SK-N-SH (cell line): ENCODE results near the gene AHCYL2. TPM values are rescaled to one million over a fixed set of nuclear protein-coding genes. Genes with fewer than 3 reads are reported as not detected.
A peak's percentile ranks its signal among the peaks of the same experiment; 100 is the strongest.
"Not testable (repeated sequence)": the region's sequence is repeated elsewhere in the genome, so short reads cannot be mapped to it uniquely, and the experiment has no call there.

ENCODE experiments used
- CTCF ChIA-PET: fragments of 300-600, 350-600 bp; formaldehyde crosslinking; extraction: SDS; loops from one replicate; lab custom pipeline; 2021; lab: Yijun Ruan, JAX
- POLR2A ChIA-PET: fragments of 350-600 bp; sonication (Branson Sonifier 250); formaldehyde crosslinking; extraction: SDS; loops from one replicate; lab custom pipeline; 2020; ENCODE audit warnings: antibody characterized with exemption, inconsistent platforms; lab: Yijun Ruan, JAX
- DNase-seq: peaks from one replicate; pipeline ENCODE4 v3.0.0; 2012
- H2AFZ ChIP-seq: fragments of 200-600 bp; sonication (generic); 2 replicates; pipeline ENCODE4 v1.8.1; 2016; ENCODE audit warnings: antibody characterized with exemption, mild to moderate bottlenecking, low read depth
- H3F3A ChIP-seq: fragments of 200-600 bp; sonication (generic); replicated peaks from 2 replicates; pipeline ENCODE3; 2016; ENCODE audit warnings: antibody characterized with exemption, mild to moderate bottlenecking; ENCODE audit not compliant: insufficient read depth
- H3K27ac ChIP-seq, 2 experiments: fragments of 200-500 bp in 1 of 2; fragments of 200-600 bp in 1 of 2; sonication (Bioruptor generic) in 1 of 2; sonication (generic), shearing (Covaris generic) in 1 of 2; 2 replicates each; pipeline versions ENCODE4 v1.5.1 to v1.6.1; 2014 to 2016; ENCODE audit warnings: low read depth in 2 of 2, inconsistent platforms in 1 of 2, low read length in 1 of 2, mild to moderate bottlenecking in 1 of 2, mixed read lengths in 1 of 2
- H3K27me3 ChIP-seq: fragments of 200-600 bp; sonication (generic), shearing (Covaris generic); 2 replicates; pipeline ENCODE4 v1.6.1; 2016; ENCODE audit warnings: mixed run types; ENCODE audit not compliant: insufficient read depth
- H3K36me3 ChIP-seq, 2 experiments: fragments of 200-500 bp in 1 of 2; fragments of 200-600 bp in 1 of 2; sonication (Bioruptor generic) in 1 of 2; sonication (generic) in 1 of 2; replicated peaks in 1 of 2; 2 replicates each; pipeline versions ENCODE3 to v1.5.1; 2014 to 2016; ENCODE audit warnings: low read length in 1 of 2, mild to moderate bottlenecking in 1 of 2; ENCODE audit not compliant: insufficient read depth in 2 of 2, control insufficient read depth in 1 of 2
- H3K4me1 ChIP-seq, 2 experiments: fragments of 200-500 bp in 1 of 2; fragments of 200-600 bp in 1 of 2; sonication (Bioruptor generic) in 1 of 2; sonication (generic), shearing (Covaris generic) in 1 of 2; 2 replicates each; pipeline versions ENCODE4 v1.5.1 to v1.6.1; 2014 to 2016; ENCODE audit warnings: low read depth in 1 of 2, low read length in 1 of 2, mixed run types in 1 of 2; ENCODE audit not compliant: insufficient read depth in 2 of 2, control insufficient read depth in 1 of 2
- H3K4me2 ChIP-seq: fragments of 200-600 bp; sonication (generic), shearing (Covaris generic); 2 replicates; pipeline ENCODE4 v1.6.1; 2017; ENCODE audit warnings: mixed run types
- H3K4me3 ChIP-seq, 2 experiments: fragments of 200-500 bp in 1 of 2; fragments of 200-600 bp in 1 of 2; sonication (Bioruptor generic) in 1 of 2; sonication (generic), shearing (Covaris generic) in 1 of 2; 2 replicates each; pipeline versions ENCODE4 v1.5.1 to v1.8.1; 2014 to 2016; ENCODE audit warnings: low read depth in 2 of 2, inconsistent platforms in 1 of 2, low read length in 1 of 2, mild to moderate bottlenecking in 1 of 2, mixed read lengths in 1 of 2, moderate library complexity in 1 of 2
- H3K79me2 ChIP-seq: fragments of 200-600 bp; sonication (generic); 2 replicates; pipeline ENCODE4 v1.8.1; 2017; ENCODE audit warnings: mild to moderate bottlenecking; ENCODE audit not compliant: insufficient read depth
- H3K9ac ChIP-seq: fragments of 200-600 bp; sonication (generic); 2 replicates; pipeline ENCODE4 v1.6.1; 2017; ENCODE audit warnings: mixed run types
- H3K9me2 ChIP-seq: fragments of 200-600 bp; sonication (generic); 2 replicates; pipeline ENCODE4 v1.6.1; 2017; ENCODE audit warnings: mixed run types
- H3K9me3 ChIP-seq: fragments of 200-600 bp; sonication (generic); 2 replicates; pipeline ENCODE4 v1.6.1; 2017; ENCODE audit warnings: mixed run types, mild to moderate bottlenecking, moderate library complexity
- H4K20me1 ChIP-seq: fragments of 200-600 bp; sonication (generic); 2 replicates; pipeline ENCODE4 v1.6.1; 2017; ENCODE audit warnings: mild to moderate bottlenecking, mixed run types; ENCODE audit not compliant: insufficient read depth
- CHD2 ChIP-seq: fragments of 150-350 bp; IDR thresholded peaks from 2 replicates; pipeline ENCODE4 v1.6.1; 2018; ENCODE audit warnings: low read length; ENCODE audit not compliant: partially characterized antibody
- EP300 ChIP-seq, 2 experiments: IDR thresholded peaks; 2 replicates each; pipeline versions ENCODE4 v1.4.0 to v1.6.1; 2012; ENCODE audit warnings: borderline replicate concordance in 1 of 2, low read depth in 1 of 2, low read length in 1 of 2
- EZH2phosphoT487 ChIP-seq: fragments of 200-600 bp; sonication (generic); IDR thresholded peaks from 2 replicates; pipeline ENCODE4 v1.6.1; 2017; ENCODE audit warnings: low read depth, mixed run types, mild to moderate bottlenecking, antibody characterized with exemption, moderate library complexity, borderline replicate concordance
- GABPA ChIP-seq: IDR thresholded peaks from 2 replicates; pipeline ENCODE4 v1.4.0; 2012; ENCODE audit warnings: low read depth, mild to moderate bottlenecking
- GATA2 ChIP-seq: sonication (generic); formaldehyde crosslinking; IDR thresholded peaks from 2 replicates; pipeline ENCODE4 v1.5.0; 2020; ENCODE audit warnings: mild to moderate bottlenecking, missing genetic modification reagents
- JUND ChIP-seq: IDR thresholded peaks from 2 replicates; pipeline ENCODE4 v1.4.0; 2012
- MEF2A ChIP-seq: IDR thresholded peaks from 2 replicates; pipeline ENCODE4 v1.4.0; 2012; ENCODE audit warnings: low read depth, borderline replicate concordance
- NRF1 ChIP-seq: IDR thresholded peaks from 2 replicates; pipeline ENCODE4 v1.6.1; 2012; ENCODE audit warnings: low read depth, mild to moderate bottlenecking, low read length
- POLR2AphosphoS5 ChIP-seq: IDR thresholded peaks from 2 replicates; pipeline ENCODE4 v1.6.1; 2012; ENCODE audit warnings: low read depth, low read length
- RAD21 ChIP-seq: IDR thresholded peaks from 2 replicates; pipeline ENCODE4 v1.6.1; 2012; ENCODE audit warnings: mild to moderate bottlenecking, low read length
- RCOR1 ChIP-seq: fragments of 150-350 bp; IDR thresholded peaks from 2 replicates; pipeline ENCODE4 v1.6.1; 2017; ENCODE audit warnings: antibody characterized with exemption, low read length
- SIN3A ChIP-seq: IDR thresholded peaks from 2 replicates; pipeline ENCODE4 v1.6.1; 2012; ENCODE audit warnings: low read depth, mild to moderate bottlenecking, low read length, moderate library complexity, borderline replicate concordance
- TAF1 ChIP-seq: IDR thresholded peaks from 2 replicates; pipeline ENCODE4 v1.6.1; 2012; ENCODE audit warnings: low read depth, mild to moderate bottlenecking, low read length, moderate library complexity, borderline replicate concordance
- TCF12 ChIP-seq: IDR thresholded peaks from 2 replicates; pipeline ENCODE4 v1.4.0; 2012
- YY1 ChIP-seq: IDR thresholded peaks from 2 replicates; pipeline ENCODE4 v1.4.0; 2012; ENCODE audit warnings: low read depth, mild to moderate bottlenecking
- WGBS: methylation state at CpG from one replicate; pipeline ENCODE4 v1.1.6; 2017; ENCODE audit warnings: low lambda C conversion rate; 5-methylcytosine and 5-hydroxymethylcytosine counted together
- polyA plus RNA-seq, 3 experiments: library from polyadenylated mRNA; depleted of rRNA; stranded (reverse); fragments of >200 nt; gene quantifications; 2 replicates each; pipeline ENCODE4 v1.2.3, GENCODE V29; 2012
- TF ChIP-seq, protein P1 (sequence below): IDR thresholded peaks from 2 replicates; pipeline ENCODE4; 2012
- TF ChIP-seq, protein P2 (sequence below): fragments of 150-350 bp; IDR thresholded peaks from 2 replicates; pipeline ENCODE4 v1.6.1; 2017; ENCODE audit warnings: antibody characterized with exemption, low read length, low read depth, borderline replicate concordance
- TF ChIP-seq, protein P3 (sequence below): fragments of 200-600 bp; sonication (generic); IDR thresholded peaks from 2 replicates; pipeline ENCODE4 v1.6.1; 2017; ENCODE audit warnings: antibody characterized with exemption, mild to moderate bottlenecking, moderate library complexity

Gene AHCYL2
- polyA plus RNA-seq, 1 of the 3 experiments (the other 2 are of a cell fraction), result 20.4 TPM

DNA sequence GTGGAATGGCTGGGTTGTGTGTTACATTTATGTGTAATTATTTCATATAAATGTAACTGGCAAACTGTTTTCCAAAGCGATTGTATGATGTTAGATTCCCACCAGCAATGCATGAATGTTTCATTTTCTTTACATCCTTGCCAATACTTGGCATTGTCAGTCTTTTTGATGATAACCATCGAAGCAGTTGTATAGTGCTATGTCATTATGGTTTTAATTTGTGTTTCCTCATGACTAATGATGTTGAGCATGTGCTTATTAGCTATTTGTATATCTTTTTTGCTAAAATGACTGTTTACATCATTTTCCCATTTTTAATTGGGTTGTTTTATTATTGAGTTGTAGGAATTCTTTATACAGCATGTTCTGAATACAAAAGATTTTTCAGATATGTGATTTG lies 22.3 kb downstream of the AHCYL2 start:
- Histone ChIP-seq H3K27me3 (no peaks in the 10 kb centered on the region), H3K9me3 (0 out of 2 replicates have a peak, but pooled peaks cover 6% of the 10 kb centered on the region), H3K4me2 (no peak overlapping the region), H3F3A (no peaks in the 10 kb centered on the region), H3K4me3 (no peak overlapping the region), H3K79me2 (peaks cover 24% of the 10 kb centered on the region; the same call in 1 of the 2 replicates), H3K9me2 (no peaks in the 10 kb centered on the region), H4K20me1 (no peaks in the 10 kb centered on the region), H3K36me3 (peaks cover 0 to 5% of the 10 kb centered on the region in 2 experiments), H3K27ac (peak overlapping the region in 1 of 2 experiments; percentile 9; a peak in 1 of 4 replicates), H3K4me1 (peaks cover 0 to 2% of the 10 kb centered on the region in 2 experiments; a peak in 3 of 4 replicates), H3K9ac (no peak overlapping the region), H2AFZ (no peak overlapping the region)
- DNase-seq, result no peak
- TF ChIP-seq MEF2A (no peak), YY1 (no peak), POLR2AphosphoS5 (no peak), RCOR1 (no peak), GABPA (no peak), NRF1 (no peak), TAF1 (no peak), EZH2phosphoT487 (no peak), RAD21 (no peak), JUND (no peak), CHD2 (no peak), TCF12 (peak; percentile 66)
- TF ChIP-seq, protein P1, sequence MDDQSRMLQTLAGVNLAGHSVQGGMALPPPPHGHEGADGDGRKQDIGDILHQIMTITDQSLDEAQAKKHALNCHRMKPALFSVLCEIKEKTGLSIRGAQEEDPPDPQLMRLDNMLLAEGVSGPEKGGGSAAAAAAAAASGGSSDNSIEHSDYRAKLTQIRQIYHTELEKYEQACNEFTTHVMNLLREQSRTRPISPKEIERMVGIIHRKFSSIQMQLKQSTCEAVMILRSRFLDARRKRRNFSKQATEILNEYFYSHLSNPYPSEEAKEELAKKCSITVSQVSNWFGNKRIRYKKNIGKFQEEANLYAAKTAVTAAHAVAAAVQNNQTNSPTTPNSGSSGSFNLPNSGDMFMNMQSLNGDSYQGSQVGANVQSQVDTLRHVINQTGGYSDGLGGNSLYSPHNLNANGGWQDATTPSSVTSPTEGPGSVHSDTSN, result peak; percentile 42; the same call in 1 of the 2 replicates
- ChIA-PET CTCF (interaction anchor here (0.7 to 3.4 kb wide), 10 partner anchors 11 to 397 kb away, joined by 3 to 24 read pairs (median 3); no protein-coding TSS in a partner anchor), POLR2A (no interaction called here)
- WGBS, result 50% methylated on average over 2 of the region's 2 CpGs

DNA sequence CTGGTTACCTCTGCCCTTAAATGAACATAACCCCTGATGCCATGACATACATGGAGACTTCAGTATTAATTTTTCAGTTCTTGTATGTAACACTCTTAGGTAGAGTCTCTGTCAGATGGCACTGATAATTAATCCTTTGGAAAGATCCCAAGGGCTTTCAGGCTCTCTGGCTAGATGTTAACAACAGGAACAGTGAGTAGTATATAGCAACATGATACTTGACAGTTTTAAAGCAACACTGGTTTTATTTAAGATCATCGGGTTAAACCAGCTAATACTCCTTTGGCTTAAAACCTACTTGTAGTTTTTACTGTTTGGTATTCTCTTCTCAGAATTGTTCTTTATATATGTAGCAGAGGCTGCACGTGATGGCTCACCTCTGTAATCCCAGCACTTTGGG lies 27.3 kb downstream of the AHCYL2 start:
- H3K4me2 ChIP-seq, result no peak overlapping the region
- TF ChIP-seq, protein P2, sequence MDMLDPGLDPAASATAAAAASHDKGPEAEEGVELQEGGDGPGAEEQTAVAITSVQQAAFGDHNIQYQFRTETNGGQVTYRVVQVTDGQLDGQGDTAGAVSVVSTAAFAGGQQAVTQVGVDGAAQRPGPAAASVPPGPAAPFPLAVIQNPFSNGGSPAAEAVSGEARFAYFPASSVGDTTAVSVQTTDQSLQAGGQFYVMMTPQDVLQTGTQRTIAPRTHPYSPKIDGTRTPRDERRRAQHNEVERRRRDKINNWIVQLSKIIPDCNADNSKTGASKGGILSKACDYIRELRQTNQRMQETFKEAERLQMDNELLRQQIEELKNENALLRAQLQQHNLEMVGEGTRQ, result no peak
- peak; percentile 39; the same call in 1 of the 2 replicates for TF ChIP-seq GATA2
- peak in 1 of 2 experiments; percentile 12; a peak in 1 of 4 replicates for TF ChIP-seq EP300 (IDR thresholded peaks at IDR 0.05; ENCODE audit: borderline replicate concordance in 1 of 2, low read depth in 1 of 2, low read length in 1 of 2)
- TF ChIP-seq, protein P3, sequence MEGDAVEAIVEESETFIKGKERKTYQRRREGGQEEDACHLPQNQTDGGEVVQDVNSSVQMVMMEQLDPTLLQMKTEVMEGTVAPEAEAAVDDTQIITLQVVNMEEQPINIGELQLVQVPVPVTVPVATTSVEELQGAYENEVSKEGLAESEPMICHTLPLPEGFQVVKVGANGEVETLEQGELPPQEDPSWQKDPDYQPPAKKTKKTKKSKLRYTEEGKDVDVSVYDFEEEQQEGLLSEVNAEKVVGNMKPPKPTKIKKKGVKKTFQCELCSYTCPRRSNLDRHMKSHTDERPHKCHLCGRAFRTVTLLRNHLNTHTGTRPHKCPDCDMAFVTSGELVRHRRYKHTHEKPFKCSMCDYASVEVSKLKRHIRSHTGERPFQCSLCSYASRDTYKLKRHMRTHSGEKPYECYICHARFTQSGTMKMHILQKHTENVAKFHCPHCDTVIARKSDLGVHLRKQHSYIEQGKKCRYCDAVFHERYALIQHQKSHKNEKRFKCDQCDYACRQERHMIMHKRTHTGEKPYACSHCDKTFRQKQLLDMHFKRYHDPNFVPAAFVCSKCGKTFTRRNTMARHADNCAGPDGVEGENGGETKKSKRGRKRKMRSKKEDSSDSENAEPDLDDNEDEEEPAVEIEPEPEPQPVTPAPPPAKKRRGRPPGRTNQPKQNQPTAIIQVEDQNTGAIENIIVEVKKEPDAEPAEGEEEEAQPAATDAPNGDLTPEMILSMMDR, result no peak
- no peak for TF ChIP-seq SIN3A
- no peak for TF ChIP-seq YY1
- no peak overlapping the region for H3K9ac ChIP-seq
- no peaks in the 10 kb centered on the region for H3K27me3 ChIP-seq
- ChIA-PET CTCF (interaction anchor here (1.2 to 5.6 kb wide), 8 partner anchors 20 to 116 kb away, joined by 3 to 19 read pairs (median 6); no protein-coding TSS in a partner anchor), POLR2A (no interaction called here)
- no peaks in the 10 kb centered on the region for H3F3A ChIP-seq
- DNase-seq, result peak; percentile 36
- 47% methylated on average over 2 of the region's 2 CpGs for WGBS
- H2AFZ ChIP-seq, result no peak overlapping the region
- no peaks in the 10 kb centered on the region for H4K20me1 ChIP-seq
- no peaks in the 10 kb centered on the region for H3K36me3 ChIP-seq
- H3K9me3 ChIP-seq, result no peaks in the 10 kb centered on the region
- H3K4me1 ChIP-seq, result peaks cover 0 to 6% of the 10 kb centered on the region in 2 experiments; a peak in 3 of 4 replicates
- H3K9me2 ChIP-seq, result no peaks in the 10 kb centered on the region
- no peak overlapping the region for H3K4me3 ChIP-seq
- no peak overlapping the region for H3K27ac ChIP-seq
- peaks cover 16% of the 10 kb centered on the region; the same call in 1 of the 2 replicates for H3K79me2 ChIP-seq

DNA sequence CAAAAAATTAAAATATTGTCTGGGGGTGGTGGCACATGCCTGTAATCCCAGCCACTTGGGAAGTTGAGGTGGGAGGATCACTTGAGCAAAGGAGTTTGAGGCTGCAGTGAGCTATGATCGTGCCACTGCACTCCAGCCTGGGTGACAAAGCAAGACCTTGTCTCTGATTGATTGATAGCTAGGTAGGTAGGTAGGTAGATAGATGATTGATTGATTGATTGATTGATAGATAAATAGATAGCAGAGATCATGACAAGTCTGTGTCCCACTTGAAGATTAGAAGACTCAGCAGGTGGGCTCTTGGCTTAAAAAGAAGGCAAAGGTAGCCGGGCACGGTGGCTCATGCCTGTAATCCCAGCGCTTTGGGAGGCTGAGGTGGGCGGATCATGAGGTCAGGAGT lies 27.8 kb downstream of the AHCYL2 start:
- H3K4me3 ChIP-seq, H3K9me3 ChIP-seq, DNase-seq, H2AFZ ChIP-seq, H3F3A ChIP-seq, H3K9me2 ChIP-seq, H3K27ac ChIP-seq, H3K9ac ChIP-seq, H3K4me2 ChIP-seq, H3K27me3 ChIP-seq, H3K4me1 ChIP-seq, H4K20me1 ChIP-seq, POLR2A ChIA-PET, H3K36me3 ChIP-seq: not testable (repeated sequence)
- peaks cover 14% of the 10 kb centered on the region; the same call in 1 of the 2 replicates for H3K79me2 ChIP-seq
- 95% methylated on average over 5 of the region's 5 CpGs for WGBS
- CTCF ChIA-PET, result interaction anchor here (1.2 to 5.6 kb wide), 6 partner anchors 27 to 115 kb away, joined by 3 to 21 read pairs (median 6); no protein-coding TSS in a partner anchor
